GM23338 (cell line): ENCODE results near the gene SEL1L3. TPM values are rescaled to one million over a fixed set of nuclear protein-coding genes. Genes with fewer than 3 reads are reported as not detected.

Experiments used
- ATAC-seq: fragments of 200-7000 bp; cut with Tn5 transposase; 3 replicates; pipeline ENCODE4 v1.9.1; 2020
- DNase-seq: peaks from one replicate; pipeline ENCODE4 v3.0.0-alpha.2; 2015; ENCODE audit warnings: low spot score
- H2AFZ ChIP-seq: fragments of 200-600 bp; sonication (generic); 2 replicates; pipeline ENCODE4 v1.8.0; 2016; ENCODE audit warnings: antibody characterized with exemption, mild to moderate bottlenecking, moderate library complexity
- H3F3A ChIP-seq: fragments of 200-600 bp; sonication (generic); replicated peaks from 2 replicates; pipeline ENCODE4 v1.8.0; 2017; ENCODE audit warnings: antibody characterized with exemption, mixed run types, low read depth
- H3K27ac ChIP-seq: fragments of 200-600 bp; sonication (generic); 2 replicates; pipeline ENCODE4 v1.6.1; 2016; ENCODE audit warnings: low read depth
- H3K27me3 ChIP-seq: fragments of 200-600 bp; sonication (generic); 2 replicates; pipeline ENCODE4 v1.8.0; 2016; ENCODE audit warnings: mild to moderate bottlenecking, mixed run types, moderate library complexity; ENCODE audit not compliant: insufficient read depth
- H3K36me3 ChIP-seq: fragments of 200-600 bp; sonication (generic); 2 replicates; pipeline ENCODE4 v1.8.0; 2016; ENCODE audit warnings: mild to moderate bottlenecking; ENCODE audit not compliant: insufficient read depth
- H3K4me1 ChIP-seq: fragments of 200-600 bp; sonication (generic); 2 replicates; pipeline ENCODE4 v1.8.0; 2016; ENCODE audit warnings: mild to moderate bottlenecking, moderate library complexity; ENCODE audit not compliant: insufficient read depth
- H3K4me2 ChIP-seq: fragments of 200-600 bp; sonication (generic); 2 replicates; pipeline ENCODE4 v1.7.1; 2017; ENCODE audit warnings: mixed run types
- H3K4me3 ChIP-seq: fragments of 200-600 bp; sonication (generic); 2 replicates; pipeline ENCODE4 v1.6.1; 2016; ENCODE audit warnings: mixed run types
- H3K79me2 ChIP-seq: fragments of 200-600 bp; sonication (generic); replicated peaks from 2 replicates; pipeline ENCODE4 v1.8.0; 2017; ENCODE audit warnings: mild to moderate bottlenecking; ENCODE audit not compliant: insufficient read depth
- H3K9me2 ChIP-seq: fragments of 200-600 bp; sonication (generic); 2 replicates; pipeline ENCODE4 v1.8.0; 2017; ENCODE audit not compliant: insufficient read depth
- H4K20me1 ChIP-seq: fragments of 200-600 bp; sonication (generic); replicated peaks from 2 replicates; pipeline ENCODE4 v1.8.0; 2017; ENCODE audit warnings: mild to moderate bottlenecking; ENCODE audit not compliant: insufficient read depth
- H3K27ac Mint-ChIP-seq: 2 replicates; pipeline ENCODE4 v1.8.0; 2020; ENCODE audit warnings: inconsistent platforms, mild to moderate bottlenecking, moderate library complexity, mixed read lengths
- H3K27me3 Mint-ChIP-seq: 3 replicates; pipeline ENCODE4 v1.8.0; 2022; ENCODE audit warnings: low read depth, mild to moderate bottlenecking, moderate library complexity, mixed read lengths, inconsistent platforms; ENCODE audit not compliant: insufficient read depth, poor library complexity
- H3K36me3 Mint-ChIP-seq: 3 replicates; pipeline ENCODE4 v1.8.0; 2021; ENCODE audit warnings: low read depth, mild to moderate bottlenecking, inconsistent platforms, moderate library complexity, mixed read lengths
- H3K4me1 Mint-ChIP-seq: 3 replicates; pipeline ENCODE4 v1.8.0; 2020; ENCODE audit warnings: mild to moderate bottlenecking, inconsistent platforms, mixed read lengths
- H3K4me3 Mint-ChIP-seq: 3 replicates; pipeline ENCODE4 v1.8.0; 2021; ENCODE audit warnings: moderate library complexity, mild to moderate bottlenecking, inconsistent platforms, mixed read lengths
- H3K9me3 Mint-ChIP-seq: 3 replicates; pipeline ENCODE4 v1.8.0; 2020; ENCODE audit warnings: moderate library complexity, mild to moderate bottlenecking, inconsistent platforms, mixed read lengths
- CREB1 ChIP-seq: fragments of 250-450 bp; sonication (Bioruptor Pico); IDR thresholded peaks from 2 replicates; pipeline ENCODE4 v1.5.0; 2020; ENCODE audit warnings: low read depth, mild to moderate bottlenecking, moderate library complexity
- CTCF ChIP-seq, 2 experiments: fragments of 200-600 bp in 1 of 2; sonication (generic) in 1 of 2; conservative IDR thresholded peaks; 2 replicates each; pipeline versions ENCODE4 v1.5.1 to v1.6.1; 2016 to 2017; ENCODE audit warnings: antibody characterized with exemption in 2 of 2, low read depth in 2 of 2, mild to moderate bottlenecking in 2 of 2, moderate library complexity in 1 of 2
- EZH2phosphoT487 ChIP-seq: fragments of 200-600 bp; sonication (generic); IDR thresholded peaks from one replicate; pipeline ENCODE4 v1.8.1; 2018; ENCODE audit warnings: antibody characterized with exemption; ENCODE audit not compliant: unreplicated experiment
- JUNB ChIP-seq: IDR thresholded peaks from one replicate; pipeline ENCODE4 v1.6.1; 2016; ENCODE audit warnings: antibody characterized with exemption; ENCODE audit not compliant: unreplicated experiment
- POLR2AphosphoS5 ChIP-seq: IDR thresholded peaks from 2 replicates; pipeline ENCODE4 v1.6.1; 2016; ENCODE audit warnings: antibody characterized with exemption, low read depth
- REST ChIP-seq: IDR thresholded peaks from one replicate; pipeline ENCODE4 v1.6.1; 2018; ENCODE audit warnings: antibody characterized with exemption; ENCODE audit not compliant: unreplicated experiment
- STAT1 ChIP-seq: IDR thresholded peaks from one replicate; pipeline ENCODE4 v1.6.1; 2016; ENCODE audit warnings: antibody characterized with exemption; ENCODE audit not compliant: unreplicated experiment
- ZNF114 ChIP-seq: fragments of 250-450 bp; sonication (Bioruptor Pico); IDR thresholded peaks from 2 replicates; pipeline ENCODE4 v1.5.0; 2020; ENCODE audit warnings: mild to moderate bottlenecking, moderate library complexity
- ZNF331 ChIP-seq: fragments of 250-450 bp; sonication (Bioruptor Pico); IDR thresholded peaks from 2 replicates; pipeline ENCODE4 v1.5.0; 2020; ENCODE audit warnings: low read depth, mild to moderate bottlenecking, moderate library complexity
- polyA plus RNA-seq: library from polyadenylated mRNA; unstranded; fragments of >200 nt; fragmentation: Nextera tagmentation; extraction: Ambion mirVana; gene quantifications from 2 replicates; pipeline ENCODE4 v1.2.1, GENCODE V29; 2016
- total RNA-seq: library from RNA; depleted of rRNA; stranded (reverse); fragments of >200 nt; shearing (Covaris generic); gene quantifications from 2 replicates; pipeline ENCODE4 v1.2.3, GENCODE V29; 2014
- TF ChIP-seq, protein P1 (sequence below): fragments of 250-450 bp; sonication (Bioruptor Pico); IDR thresholded peaks from 2 replicates; pipeline ENCODE4 v1.5.0; 2020; ENCODE audit warnings: mild to moderate bottlenecking, moderate library complexity

The SEL1L3 gene
- total and polyA plus RNA-seq, 2 experiments from 2014 or later = 17.1 to 61.7 TPM

DNA sequence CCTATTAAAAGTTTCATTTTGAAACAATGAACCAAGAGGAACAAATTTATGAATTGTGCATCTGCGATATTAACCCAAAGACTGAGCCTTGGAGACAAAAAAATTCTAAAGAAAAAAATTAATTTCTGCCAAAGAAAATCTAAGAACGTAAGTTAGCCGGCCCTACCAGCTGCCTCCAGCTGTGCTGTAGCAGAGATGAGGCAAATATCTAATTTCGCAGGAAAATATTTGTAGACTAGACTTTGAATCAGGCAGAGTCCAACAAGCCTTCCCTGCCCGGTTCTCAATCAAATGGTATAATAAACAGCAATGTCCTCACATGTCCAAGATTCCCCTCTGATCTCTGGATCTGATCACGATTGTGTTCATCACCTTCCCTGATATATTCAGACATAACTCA is 30.0 kb upstream of the SEL1L3 start:
- peaks cover 23% of the 10 kb centered on the region for H3K4me1 ChIP-seq
- no peaks in the 10 kb centered on the region for H3K79me2 ChIP-seq
- Mint-ChIP-seq H3K9me3 (no peaks in the 10 kb centered on the region), H3K27me3 (no peaks in the 10 kb centered on the region), H3K36me3 (no peaks in the 10 kb centered on the region; the same call in 2 of the 3 replicates), H3K4me1 (peaks cover 26% of the 10 kb centered on the region), H3K4me3 (no peak overlapping the region), H3K27ac (no peak overlapping the region)
- H3K9me2 ChIP-seq = no peaks in the 10 kb centered on the region
- no peak overlapping the region for H3K27ac ChIP-seq
- DNase-seq (no peak), ATAC-seq (no peak)
- no peak overlapping the region for H3K4me3 ChIP-seq
- no peaks in the 10 kb centered on the region for H4K20me1 ChIP-seq
- no peaks in the 10 kb centered on the region for H3K27me3 ChIP-seq
- H3K36me3 ChIP-seq = no peaks in the 10 kb centered on the region
- H3F3A ChIP-seq = no peaks in the 10 kb centered on the region
- TF ChIP-seq ZNF331 (CRISPR knock-in tag) (no peak), ZNF114 (CRISPR knock-in tag) (no peak), EZH2phosphoT487 (no peak), CTCF (conservative IDR thresholded peaks at IDR 0.05; ENCODE audit: low read depth in 2 of 2) (no peak), CREB1 (no peak), STAT1 (no peak), JUNB (no peak), REST (no peak), POLR2AphosphoS5 (no peak)
- no peak overlapping the region for H2AFZ ChIP-seq
- H3K4me2 ChIP-seq = no peak overlapping the region

DNA sequence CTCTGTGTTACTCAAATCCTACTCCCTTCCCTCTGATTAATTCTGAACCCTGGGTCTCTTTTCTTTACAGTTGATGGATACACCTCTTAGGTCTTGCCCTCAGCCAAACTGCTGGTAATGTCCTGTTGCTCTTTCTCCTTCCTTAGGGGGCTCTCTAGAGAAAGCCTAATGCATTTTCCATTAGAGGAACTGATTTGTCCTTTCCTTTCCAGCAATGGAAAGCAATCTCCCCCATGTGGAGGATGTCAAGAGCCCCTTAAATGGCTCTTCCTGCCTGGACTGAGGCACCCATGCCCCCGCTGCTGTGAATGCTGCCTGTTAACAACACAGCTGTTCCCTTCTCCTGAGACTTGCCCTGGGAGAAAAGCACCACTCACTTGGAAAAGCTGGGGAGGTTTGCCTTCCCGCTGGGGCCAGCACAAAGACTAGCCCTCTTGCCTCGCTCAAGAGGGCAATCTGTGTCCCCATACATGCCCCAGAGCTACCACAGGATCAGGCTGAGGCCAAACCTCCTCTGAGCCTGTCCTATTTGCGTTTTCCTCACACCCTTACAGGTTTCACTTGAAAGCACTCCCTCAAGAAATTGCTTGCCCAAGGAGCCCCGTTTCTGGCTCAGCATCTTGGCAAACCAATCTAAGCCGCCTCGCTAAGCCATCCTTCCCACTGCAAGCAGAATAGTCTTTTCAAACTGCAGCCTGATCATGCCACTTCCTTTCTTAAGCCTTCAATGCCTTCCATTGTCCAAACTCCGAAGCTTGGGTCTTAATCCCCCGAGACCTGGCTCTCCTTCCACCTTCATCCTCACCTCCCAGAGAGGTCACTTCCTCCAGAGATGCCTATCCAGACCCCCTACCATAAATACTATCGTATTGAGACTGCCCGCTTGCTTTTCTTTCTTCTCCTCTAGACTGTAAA is 28.0 kb upstream of the SEL1L3 start:
- no peaks in the 10 kb centered on the region for H3K27me3 Mint-ChIP-seq
- peaks cover 23% of the 10 kb centered on the region for H3K4me1 ChIP-seq
- H3K4me2 ChIP-seq = peak overlapping the region; percentile 37; the same call in 1 of the 2 replicates
- peak overlapping the region; percentile 4; the same call in 1 of the 2 replicates for H3K27ac Mint-ChIP-seq
- no peaks in the 10 kb centered on the region for H3K9me3 Mint-ChIP-seq
- DNase-seq (peak; percentile 53), ATAC-seq (peak; percentile 83)
- no peak overlapping the region for H3K4me3 ChIP-seq
- H3K36me3 Mint-ChIP-seq = no peaks in the 10 kb centered on the region; the same call in 2 of the 3 replicates
- H3K27me3 ChIP-seq = no peaks in the 10 kb centered on the region
- no peaks in the 10 kb centered on the region for H3F3A ChIP-seq
- H3K9me2 ChIP-seq = no peaks in the 10 kb centered on the region
- no peaks in the 10 kb centered on the region for H3K79me2 ChIP-seq
- no peak overlapping the region for H3K27ac ChIP-seq
- peak overlapping the region; percentile 96 for H2AFZ ChIP-seq
- no peaks in the 10 kb centered on the region for H4K20me1 ChIP-seq
- H3K36me3 ChIP-seq = no peaks in the 10 kb centered on the region
- peaks cover 26% of the 10 kb centered on the region for H3K4me1 Mint-ChIP-seq
- H3K4me3 Mint-ChIP-seq = peak overlapping the region; percentile 6; the same call in 1 of the 3 replicates
- TF ChIP-seq, protein P1, sequence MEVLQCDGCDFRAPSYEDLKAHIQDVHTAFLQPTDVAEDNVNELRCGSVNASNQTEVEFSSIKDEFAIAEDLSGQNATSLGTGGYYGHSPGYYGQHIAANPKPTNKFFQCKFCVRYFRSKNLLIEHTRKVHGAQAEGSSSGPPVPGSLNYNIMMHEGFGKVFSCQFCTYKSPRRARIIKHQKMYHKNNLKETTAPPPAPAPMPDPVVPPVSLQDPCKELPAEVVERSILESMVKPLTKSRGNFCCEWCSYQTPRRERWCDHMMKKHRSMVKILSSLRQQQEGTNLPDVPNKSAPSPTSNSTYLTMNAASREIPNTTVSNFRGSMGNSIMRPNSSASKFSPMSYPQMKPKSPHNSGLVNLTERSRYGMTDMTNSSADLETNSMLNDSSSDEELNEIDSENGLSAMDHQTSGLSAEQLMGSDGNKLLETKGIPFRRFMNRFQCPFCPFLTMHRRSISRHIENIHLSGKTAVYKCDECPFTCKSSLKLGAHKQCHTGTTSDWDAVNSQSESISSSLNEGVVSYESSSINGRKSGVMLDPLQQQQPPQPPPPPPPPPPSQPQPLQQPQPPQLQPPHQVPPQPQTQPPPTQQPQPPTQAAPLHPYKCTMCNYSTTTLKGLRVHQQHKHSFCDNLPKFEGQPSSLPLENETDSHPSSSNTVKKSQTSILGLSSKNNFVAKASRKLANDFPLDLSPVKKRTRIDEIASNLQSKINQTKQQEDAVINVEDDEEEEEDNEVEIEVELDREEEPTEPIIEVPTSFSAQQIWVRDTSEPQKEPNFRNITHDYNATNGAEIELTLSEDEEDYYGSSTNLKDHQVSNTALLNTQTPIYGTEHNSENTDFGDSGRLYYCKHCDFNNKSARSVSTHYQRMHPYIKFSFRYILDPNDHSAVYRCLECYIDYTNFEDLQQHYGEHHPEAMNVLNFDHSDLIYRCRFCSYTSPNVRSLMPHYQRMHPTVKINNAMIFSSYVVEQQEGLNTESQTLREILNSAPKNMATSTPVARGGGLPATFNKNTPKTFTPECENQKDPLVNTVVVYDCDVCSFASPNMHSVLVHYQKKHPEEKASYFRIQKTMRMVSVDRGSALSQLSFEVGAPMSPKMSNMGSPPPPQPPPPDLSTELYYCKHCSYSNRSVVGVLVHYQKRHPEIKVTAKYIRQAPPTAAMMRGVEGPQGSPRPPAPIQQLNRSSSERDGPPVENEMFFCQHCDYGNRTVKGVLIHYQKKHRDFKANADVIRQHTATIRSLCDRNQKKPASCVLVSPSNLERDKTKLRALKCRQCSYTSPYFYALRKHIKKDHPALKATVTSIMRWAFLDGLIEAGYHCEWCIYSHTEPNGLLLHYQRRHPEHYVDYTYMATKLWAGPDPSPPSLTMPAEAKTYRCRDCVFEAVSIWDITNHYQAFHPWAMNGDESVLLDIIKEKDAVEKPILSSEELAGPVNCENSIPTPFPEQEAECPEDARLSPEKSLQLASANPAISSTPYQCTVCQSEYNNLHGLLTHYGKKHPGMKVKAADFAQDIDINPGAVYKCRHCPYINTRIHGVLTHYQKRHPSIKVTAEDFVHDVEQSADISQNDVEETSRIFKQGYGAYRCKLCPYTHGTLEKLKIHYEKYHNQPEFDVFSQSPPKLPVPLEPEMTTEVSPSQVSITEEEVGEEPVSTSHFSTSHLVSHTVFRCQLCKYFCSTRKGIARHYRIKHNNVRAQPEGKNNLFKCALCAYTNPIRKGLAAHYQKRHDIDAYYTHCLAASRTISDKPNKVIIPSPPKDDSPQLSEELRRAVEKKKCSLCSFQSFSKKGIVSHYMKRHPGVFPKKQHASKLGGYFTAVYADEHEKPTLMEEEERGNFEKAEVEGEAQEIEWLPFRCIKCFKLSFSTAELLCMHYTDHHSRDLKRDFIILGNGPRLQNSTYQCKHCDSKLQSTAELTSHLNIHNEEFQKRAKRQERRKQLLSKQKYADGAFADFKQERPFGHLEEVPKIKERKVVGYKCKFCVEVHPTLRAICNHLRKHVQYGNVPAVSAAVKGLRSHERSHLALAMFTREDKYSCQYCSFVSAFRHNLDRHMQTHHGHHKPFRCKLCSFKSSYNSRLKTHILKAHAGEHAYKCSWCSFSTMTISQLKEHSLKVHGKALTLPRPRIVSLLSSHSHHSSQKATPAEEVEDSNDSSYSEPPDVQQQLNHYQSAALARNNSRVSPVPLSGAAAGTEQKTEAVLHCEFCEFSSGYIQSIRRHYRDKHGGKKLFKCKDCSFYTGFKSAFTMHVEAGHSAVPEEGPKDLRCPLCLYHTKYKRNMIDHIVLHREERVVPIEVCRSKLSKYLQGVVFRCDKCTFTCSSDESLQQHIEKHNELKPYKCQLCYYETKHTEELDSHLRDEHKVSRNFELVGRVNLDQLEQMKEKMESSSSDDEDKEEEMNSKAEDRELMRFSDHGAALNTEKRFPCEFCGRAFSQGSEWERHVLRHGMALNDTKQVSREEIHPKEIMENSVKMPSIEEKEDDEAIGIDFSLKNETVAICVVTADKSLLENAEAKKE (CRISPR knock-in tag) = peak; percentile 28; the same call in 1 of the 2 replicates
